HG03108 (cell line): ENCODE data around the gene TERB2.
"Not testable (repeated sequence)": the region's sequence is repeated elsewhere in the genome, so short reads cannot be mapped to it uniquely, and the experiment has no call there.

Source experiments
- ATAC-seq: cut with Tn5 transposase; IDR thresholded peaks from one replicate; pipeline ENCODE4 v1.9.1; 2021; ENCODE audit warnings: moderate library complexity; ENCODE audit not compliant: unreplicated experiment

The TERB2 gene

DNA sequence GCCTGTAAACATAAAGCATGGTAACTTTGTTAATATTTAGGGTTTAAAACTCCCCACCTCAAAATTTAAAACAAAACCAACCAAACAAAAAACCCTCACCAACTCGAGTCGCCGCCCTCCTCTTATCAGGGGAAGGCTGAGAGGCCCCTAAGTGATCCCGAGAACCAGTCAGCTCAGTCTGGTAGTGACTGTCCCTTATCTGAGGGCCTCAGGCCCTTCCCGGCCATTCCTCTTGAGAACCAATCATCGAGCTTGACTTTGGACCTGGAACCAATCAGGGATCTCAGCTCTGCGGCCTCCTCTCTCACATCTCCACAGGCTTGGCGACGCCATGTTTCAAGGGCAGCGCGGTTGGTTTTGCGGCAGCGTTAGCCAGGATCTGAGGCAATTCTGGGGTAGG lies at the start of gene TERB2:
TSS of gene TERB2 (plus strand) at position 300 of the 400 bp plus-strand sequence. CDS start at position 332, 32 bp downstream.
- no peak for ATAC-seq

GRCh38 chr15:44909423-44909822 lies 47.1 kb upstream of the TERB2 start:
- ATAC-seq, result no peak

- no peak for ATAC-seq
Measured at GRCh38 chr15:44910981-44911625, 45.4 kb upstream of the TERB2 start.

- not testable (repeated sequence) for ATAC-seq
Measured at GRCh38 chr15:44912186-44912585, 44.3 kb upstream of the TERB2 start.

- not testable (repeated sequence) for ATAC-seq
Measured at GRCh38 chr15:44912974-44913448, 43.5 kb upstream of the TERB2 start.

DNA sequence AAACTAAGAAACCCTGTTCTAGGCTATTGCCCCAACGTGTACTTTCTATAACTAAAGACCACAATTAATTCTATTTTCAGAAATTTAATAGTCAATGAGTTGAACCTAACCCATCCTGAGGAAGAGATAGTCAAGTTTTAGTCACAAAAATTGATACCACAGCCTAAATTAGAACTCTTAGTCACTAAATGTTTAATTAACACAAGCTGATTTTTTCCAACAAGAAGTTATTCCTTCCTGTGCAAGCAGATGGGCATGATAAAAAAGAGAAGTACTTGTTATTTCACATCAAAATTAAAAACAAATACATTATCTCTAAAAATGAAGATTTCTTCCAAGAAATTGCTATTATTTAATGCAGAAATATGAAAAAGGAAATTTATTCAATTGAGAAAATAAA lies 38.4 kb upstream of the TERB2 start:
- no peak for ATAC-seq

GRCh38 chr15:44928658-44929057 lies 27.8 kb upstream of the TERB2 start:
- ATAC-seq, result not testable (repeated sequence)

DNA sequence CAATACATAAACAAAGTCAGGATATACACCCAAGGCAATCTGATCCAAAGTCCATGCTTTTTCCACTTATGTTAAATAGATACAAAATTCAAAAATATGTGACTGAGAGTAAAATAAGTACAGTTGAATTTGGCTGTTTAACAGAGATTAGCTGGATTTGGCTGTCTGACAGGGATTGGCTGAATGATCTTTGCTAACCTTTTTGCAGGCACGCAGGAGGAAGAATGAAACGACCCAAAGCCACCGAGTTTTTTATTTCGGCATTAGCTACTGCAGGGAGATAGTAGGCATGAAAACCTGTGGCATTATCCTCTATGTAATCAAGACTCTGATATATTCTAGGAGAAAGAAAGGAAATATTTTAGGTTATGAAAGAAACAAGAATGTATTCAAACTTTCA lies 26.2 kb upstream of the TERB2 start:
- ATAC-seq, result not testable (repeated sequence)

GRCh38 chr15:44958302-44958701 lies 1.8 kb downstream of the TERB2 start:
- ATAC-seq, result not testable (repeated sequence)

- ATAC-seq, result no peak
Measured at GRCh38 chr15:44968475-44968874, 12.0 kb downstream of the TERB2 start.

GRCh38 chr15:44971036-44971435 lies 14.5 kb downstream of the TERB2 start:
- no peak for ATAC-seq

DNA sequence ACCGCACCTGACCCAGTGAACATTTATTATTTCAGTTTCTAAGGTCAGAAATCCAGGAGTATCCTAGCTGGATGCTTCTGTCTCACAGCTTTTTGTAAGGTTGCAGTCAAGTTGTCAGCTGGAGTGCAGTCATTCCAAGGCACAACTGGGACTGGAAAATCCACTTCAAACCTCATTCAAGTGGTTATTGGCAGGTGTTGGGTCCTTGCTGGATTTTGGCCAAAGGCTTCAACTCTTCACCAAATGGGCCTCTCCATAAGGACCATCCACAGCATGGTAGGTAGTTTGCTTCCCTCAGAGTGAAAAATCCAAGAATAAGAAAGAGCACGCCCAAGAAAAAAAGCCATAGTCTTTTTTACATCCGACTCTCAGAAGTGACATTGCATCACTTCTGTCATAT lies 19.7 kb downstream of the TERB2 start:
- ATAC-seq, result not testable (repeated sequence)

- not testable (repeated sequence) for ATAC-seq
Measured at GRCh38 chr15:44977781-44978180, 21.3 kb downstream of the TERB2 start.

- not testable (repeated sequence) for ATAC-seq
Measured at GRCh38 chr15:44979617-44980339, 23.3 kb downstream of the TERB2 start.

DNA sequence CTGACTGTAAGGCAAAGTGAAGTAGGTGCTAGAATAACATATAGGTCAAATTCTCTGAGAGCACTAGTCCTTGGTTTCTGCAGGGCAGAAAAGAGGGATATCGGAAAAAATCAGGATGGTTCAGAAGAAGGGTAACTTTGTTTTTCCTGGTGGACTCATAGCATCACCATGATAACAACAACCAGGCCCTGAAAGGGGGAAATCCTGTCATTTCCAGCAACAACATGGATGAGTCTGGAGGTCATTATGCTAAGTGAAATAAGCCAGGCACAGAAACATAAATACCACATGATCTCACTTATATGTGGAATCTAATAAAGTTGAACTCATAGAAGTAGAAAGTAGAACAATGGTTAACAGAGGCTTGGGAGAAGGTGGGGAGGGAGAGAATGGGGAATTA lies 27.7 kb downstream of the TERB2 start:
- ATAC-seq, result not testable (repeated sequence)

DNA sequence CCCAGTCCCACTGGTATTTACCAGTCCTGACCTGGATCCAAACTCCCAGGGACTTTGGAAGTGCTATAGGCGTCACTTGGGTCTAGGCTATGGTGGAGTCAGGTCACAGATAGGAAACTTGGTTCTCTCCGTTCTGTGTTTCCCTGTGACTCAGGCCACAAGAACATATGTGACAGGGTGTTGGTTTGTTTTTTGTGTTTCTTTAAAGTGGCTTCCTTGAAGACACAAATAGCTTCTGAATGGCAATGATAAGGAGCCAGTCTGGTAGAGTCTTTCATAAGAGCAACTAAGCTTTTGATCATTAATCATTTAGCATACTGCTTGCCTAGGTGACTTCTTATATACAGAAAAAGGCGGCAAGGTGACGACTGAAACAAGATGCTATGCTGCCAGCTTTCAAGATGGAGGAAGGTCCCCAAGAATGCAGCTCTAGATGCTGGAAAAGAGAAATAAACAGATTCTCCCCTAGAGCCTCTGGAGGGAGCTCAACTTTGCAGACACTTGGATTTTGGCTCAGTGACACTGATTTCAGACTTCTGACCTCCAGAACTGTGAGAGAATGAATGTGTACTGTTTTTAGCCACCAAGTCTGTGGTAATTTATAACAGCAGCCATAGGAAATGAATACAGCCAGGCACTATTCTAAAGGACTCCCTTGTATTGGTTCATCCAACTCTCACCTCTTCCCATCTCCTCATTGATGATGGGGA lies 30.0 kb downstream of the TERB2 start:
- not testable (repeated sequence) for ATAC-seq

GRCh38 chr15:44987711-44988110 lies 31.2 kb downstream of the TERB2 start:
- ATAC-seq, result not testable (repeated sequence)

- ATAC-seq, result not testable (repeated sequence)
Measured at GRCh38 chr15:44988184-44988869, 31.8 kb downstream of the TERB2 start.

DNA sequence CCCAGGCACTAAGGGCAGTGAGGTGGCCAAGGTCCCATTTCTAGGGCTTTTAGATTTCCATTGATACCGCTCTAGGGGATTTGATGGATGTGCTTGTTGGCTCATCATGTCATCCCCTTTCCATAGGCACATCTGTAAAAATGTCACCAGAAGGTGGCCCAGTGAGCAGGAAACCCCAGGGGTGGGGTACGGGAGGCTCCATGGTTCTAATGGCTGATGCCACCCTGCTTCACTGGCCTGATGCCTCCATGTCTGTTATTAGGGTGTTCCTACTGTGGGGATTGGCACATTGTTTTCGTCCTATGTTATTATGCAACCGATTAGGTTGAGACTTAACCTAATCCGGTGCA lies 32.4 kb downstream of the TERB2 start:
- ATAC-seq, result not testable (repeated sequence)

- not testable (repeated sequence) for ATAC-seq
Measured at GRCh38 chr15:44997632-44998031, 41.1 kb downstream of the TERB2 start.

- ATAC-seq, result no peak
Measured at GRCh38 chr15:44999105-44999504, 42.6 kb downstream of the TERB2 start.
